ENCODE results near the gene DYNLT1. TPM values are rescaled to one million over a fixed set of nuclear protein-coding genes. Genes with fewer than 3 reads are reported as not detected.
A peak's percentile ranks its signal among the peaks of the same experiment; 100 is the strongest.
"Not testable (repeated sequence)": the region's sequence is repeated elsewhere in the genome, so short reads cannot be mapped to it uniquely, and the experiment has no call there.

DYNLT1 gene
- total RNA-seq, 1 experiment from 2014 or later = 147 TPM

DNA sequence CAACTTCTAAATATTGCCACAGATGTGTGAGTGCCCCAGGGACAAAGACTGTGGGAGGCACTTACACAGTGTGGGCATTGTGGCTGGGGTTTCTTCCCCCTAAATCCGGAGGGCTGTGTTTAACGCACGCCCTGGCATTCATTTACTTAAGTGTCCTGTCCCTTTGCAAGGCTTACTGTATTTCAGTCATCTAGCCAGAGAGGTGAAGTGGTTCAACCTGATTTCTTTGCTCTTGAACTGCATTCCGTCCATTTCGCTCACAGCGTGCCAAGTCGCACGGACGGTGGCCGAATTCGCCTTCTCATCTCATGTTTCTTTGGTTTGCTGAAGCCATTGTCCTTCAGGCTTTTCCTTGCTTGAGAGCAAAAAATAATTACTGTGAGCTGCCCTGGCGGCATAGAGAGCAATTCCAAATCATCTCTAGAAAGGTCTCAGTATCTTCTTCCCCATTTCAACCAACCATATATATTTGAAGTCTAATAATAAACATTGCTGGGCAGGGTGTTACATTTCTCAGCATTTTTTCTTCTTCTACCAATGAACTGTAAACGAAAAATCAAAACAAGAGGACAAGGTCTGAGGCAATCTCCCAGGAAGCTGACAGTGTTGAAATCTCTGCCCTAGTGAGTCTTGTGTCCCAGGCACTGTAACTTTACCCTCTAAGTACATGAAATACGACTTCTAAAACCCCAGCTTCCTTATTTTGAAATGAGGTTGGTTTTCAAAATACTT lies 22.3 kb upstream of the DYNLT1 start:
- no peak for DNase-seq (ENCODE audit: low read depth)
- in situ Hi-C loops (cut with HindIII; ENCODE audit: low pct_unique_long_range_greater_than_20kb, low sequenced_read_pairs) = no loop called here

GRCh38 chr6:158665332-158665731 lies 20.8 kb upstream of the DYNLT1 start:
- in situ Hi-C loops (cut with HindIII; ENCODE audit: low pct_unique_long_range_greater_than_20kb, low sequenced_read_pairs) = no loop called here

DNA sequence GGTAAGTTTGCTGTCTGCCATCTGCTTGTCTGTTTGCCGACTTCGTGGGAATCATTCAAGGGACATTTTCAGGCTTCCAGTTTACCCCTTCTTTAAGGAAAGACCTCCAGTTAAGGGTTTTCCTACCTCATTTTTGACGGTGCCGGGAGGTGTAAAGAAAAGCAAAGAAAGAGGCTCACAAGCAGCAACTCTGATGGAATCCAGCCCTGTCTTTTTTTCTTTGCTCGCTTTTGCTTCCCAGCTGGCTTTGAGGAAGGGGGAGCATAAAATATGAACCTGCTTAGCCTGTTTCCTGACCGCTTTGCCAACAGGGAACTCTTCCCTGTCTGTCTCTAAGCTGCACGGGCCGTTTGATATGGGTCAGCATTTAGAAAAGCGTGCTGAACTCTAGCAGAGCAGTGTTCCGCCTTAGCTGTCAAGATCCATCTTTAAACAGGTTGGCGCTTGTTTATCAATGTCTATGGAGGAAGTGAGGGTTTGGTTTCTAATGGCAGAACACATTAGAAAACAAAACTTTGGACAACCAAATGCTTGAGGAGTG lies 19.2 kb upstream of the DYNLT1 start:
- DNase-seq (ENCODE audit: low read depth) = no peak
- in situ Hi-C loops (cut with HindIII; ENCODE audit: low pct_unique_long_range_greater_than_20kb, low sequenced_read_pairs) = no loop called here

More at GRCh38 chr6:158665332-158665731, 20.8 kb upstream of the DYNLT1 start:
- no peak for DNase-seq (ENCODE audit: low read depth)

DNA sequence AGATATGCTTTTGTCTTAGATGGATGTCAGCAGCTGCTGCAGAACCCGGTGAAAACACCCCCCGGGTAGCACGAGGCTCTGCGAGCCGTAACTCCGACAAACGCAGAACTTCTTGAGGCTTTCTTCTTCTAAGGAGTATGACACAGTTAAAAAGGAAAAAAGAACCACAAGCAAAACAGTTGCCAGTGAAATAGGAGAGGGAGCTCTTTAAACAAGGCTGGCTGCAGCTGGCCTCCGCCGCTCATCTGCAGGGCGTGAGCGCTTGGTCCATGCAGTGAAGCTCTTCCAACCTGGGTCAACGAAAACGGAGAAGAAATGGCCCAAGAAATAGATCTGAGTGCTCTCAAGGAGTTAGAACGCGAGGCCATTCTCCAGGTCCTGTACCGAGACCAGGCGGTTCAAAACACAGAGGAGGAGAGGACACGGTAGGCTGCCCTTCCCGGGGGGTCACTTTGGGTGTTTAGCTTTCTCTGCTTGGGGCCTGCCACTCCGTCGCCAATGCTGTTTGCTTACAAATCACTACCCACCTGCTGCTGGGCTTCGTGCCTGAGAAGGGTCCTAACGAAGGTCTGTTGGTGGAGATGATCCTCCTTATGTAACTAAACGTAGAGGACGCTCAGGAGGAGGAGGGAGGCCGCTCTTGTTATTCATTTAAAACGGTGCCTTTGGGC lies 18.5 kb upstream of the DYNLT1 start:
- DNase-seq (ENCODE audit: low read depth) = no peak
- in situ Hi-C loops (cut with HindIII; ENCODE audit: low pct_unique_long_range_greater_than_20kb, low sequenced_read_pairs) = no loop called here

DNA sequence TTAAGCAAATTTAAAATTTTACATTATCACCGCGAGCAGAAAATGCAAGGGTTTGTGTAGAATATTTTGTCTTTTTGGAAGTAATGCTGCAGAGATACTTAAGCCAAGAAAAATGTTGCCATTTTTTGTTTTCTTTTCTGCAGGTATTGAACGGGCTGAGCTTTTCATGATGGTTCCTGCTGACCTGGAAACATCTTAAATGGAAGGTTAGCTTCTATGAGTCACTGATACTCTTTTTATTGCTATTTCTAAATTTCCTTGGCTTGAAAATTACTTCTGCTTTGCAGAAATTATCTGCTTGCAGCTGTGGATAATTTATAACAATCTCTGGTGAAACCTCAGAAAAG lies 18.0 kb upstream of the DYNLT1 start:
- in situ Hi-C loops (cut with HindIII; ENCODE audit: low pct_unique_long_range_greater_than_20kb, low sequenced_read_pairs) = no loop called here
- DNase-seq (ENCODE audit: low read depth) = no peak

- in situ Hi-C loops (cut with HindIII; ENCODE audit: low pct_unique_long_range_greater_than_20kb, low sequenced_read_pairs) = no loop called here
- DNase-seq (ENCODE audit: low read depth) = no peak
These were observed 16.7 kb upstream of the DYNLT1 start for GRCh38 chr6:158661156-158661685.

DNA sequence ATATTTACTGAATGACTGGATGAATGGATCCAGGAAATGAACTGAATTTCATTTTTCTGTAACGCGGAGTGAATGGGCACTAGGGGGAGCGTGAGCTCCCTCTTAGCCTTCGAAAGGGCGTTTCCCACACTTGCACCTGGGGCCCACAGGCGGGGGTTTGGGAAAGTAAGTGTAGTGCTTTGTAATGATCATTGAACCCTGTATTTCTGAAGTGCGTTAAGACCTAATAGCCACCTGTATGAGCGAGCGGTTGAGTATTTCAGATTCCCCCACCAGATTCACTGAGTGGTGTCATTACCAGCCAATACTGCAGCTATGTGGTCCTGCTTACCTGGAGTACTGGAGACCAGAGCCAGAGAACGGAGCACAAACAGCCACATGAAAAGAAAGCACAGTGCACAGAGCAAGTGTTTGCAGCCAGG lies 15.8 kb upstream of the DYNLT1 start:
- DNase-seq (ENCODE audit: low read depth) = no peak
- in situ Hi-C loops (cut with HindIII; ENCODE audit: low pct_unique_long_range_greater_than_20kb, low sequenced_read_pairs) = no loop called here

DNA sequence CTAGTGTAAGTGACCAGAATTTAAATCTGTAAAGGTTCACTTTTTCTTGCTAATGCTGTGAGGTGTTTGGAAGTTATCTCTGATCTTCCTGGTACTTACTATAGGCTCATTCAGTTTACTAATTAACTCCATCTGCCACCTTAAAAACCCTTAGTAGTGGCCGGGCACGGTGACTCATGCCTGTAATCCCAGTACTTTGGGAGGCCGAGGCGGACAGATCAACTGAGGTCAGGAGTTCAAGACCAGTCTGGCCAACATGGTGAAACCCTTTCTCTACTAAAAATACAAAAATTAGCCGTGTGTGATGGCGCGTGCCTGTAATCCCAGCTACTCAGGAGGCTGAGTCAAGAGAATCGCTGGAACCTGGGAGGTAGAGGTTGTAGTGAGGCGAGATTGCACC lies 12.4 kb upstream of the DYNLT1 start:
- DNase-seq (ENCODE audit: low read depth) = peak; percentile 88
- in situ Hi-C loops (cut with HindIII; ENCODE audit: low pct_unique_long_range_greater_than_20kb, low sequenced_read_pairs) = not testable (repeated sequence)

DNA sequence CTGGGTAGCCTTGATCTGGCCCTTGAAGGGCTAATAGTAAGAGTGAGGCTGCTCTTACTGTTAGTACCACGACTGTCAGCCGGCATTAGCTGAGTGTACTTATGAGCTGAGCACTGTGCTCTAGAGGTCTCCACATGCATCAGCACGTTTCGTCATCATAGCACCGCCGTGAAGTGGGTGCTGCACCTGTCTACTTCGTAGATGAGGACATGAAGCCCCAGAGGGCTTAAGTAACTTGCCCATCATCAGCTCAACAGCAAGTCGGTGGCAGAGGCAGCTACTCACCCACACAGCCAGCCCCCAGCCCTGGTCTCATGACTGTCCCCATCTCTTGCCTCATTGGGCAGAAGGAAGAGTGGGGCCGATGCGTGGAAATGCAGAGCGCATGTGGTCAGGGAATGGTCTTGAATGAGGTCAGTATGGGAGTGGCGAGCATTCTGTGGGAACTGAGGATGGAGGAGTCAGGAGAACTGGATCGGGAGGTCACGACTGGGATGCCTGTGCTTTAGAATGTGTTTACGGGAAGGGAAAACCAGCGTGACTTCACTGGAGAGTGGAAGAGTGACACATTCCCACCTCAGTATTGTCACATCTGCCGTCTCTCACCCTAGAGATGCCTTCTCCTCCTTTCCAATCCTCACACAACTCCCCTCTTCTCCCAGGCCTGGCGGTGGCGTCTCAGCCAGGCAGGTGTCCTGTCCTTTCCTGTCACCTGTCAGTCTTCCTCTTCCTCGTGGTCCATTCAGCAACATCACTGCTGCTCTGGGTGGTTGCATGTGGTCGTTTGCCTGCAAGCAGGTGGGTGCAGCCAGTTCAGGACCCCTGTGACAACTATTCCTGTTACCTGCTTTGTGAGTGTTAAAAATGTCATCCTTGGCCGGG lies 11.3 kb upstream of the DYNLT1 start:
- in situ Hi-C loops (cut with HindIII; ENCODE audit: low pct_unique_long_range_greater_than_20kb, low sequenced_read_pairs) = no loop called here
- no peak for DNase-seq (ENCODE audit: low read depth)

GRCh38 chr6:158654960-158655489 lies 10.5 kb upstream of the DYNLT1 start:
- in situ Hi-C loops (cut with HindIII; ENCODE audit: low pct_unique_long_range_greater_than_20kb, low sequenced_read_pairs) = no loop called here
- no peak for DNase-seq (ENCODE audit: low read depth)

GRCh38 chr6:158654498-158654897 lies 10.0 kb upstream of the DYNLT1 start:
- in situ Hi-C loops (cut with HindIII; ENCODE audit: low pct_unique_long_range_greater_than_20kb, low sequenced_read_pairs) = no loop called here
- peak; percentile 64 for DNase-seq (ENCODE audit: low read depth)

DNA sequence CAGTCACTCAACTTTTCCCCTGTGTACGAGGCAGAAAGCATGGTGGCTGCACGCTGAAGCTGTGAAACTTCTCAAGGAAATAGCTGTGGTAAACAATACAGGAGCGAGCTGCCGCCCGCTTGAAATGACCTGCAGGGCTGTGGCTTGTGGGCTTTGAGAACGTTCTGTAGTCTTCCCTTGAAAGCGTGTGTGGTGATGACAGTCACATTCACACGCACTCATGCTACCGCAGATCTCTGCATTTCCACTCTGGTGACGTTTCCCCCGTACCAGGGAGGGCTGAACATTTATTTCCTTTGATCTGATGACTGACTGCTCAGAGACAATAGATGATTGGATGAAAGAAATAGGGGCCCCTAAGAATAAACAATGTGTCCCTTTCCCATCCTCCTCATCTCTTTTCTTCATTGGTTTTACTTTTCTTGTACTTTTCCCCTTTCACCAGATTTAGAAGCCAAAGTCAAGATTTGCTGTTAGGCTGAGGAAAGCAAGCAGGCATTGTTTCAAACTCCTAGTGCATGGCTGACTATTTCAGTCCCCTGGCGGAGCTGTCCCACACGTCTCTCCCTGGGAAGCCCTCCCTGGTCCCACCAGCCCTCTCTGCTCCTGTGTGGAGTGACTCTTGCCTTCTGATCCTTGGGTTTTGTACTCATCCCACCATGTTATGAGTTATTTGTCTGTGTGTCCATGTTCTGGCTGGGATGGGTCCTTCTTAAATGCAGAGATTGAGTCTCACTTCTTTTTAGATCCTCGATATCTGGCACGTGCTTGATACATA lies 9.2 kb upstream of the DYNLT1 start:
- in situ Hi-C loops (cut with HindIII; ENCODE audit: low pct_unique_long_range_greater_than_20kb, low sequenced_read_pairs) = no loop called here
- no peak for DNase-seq (ENCODE audit: low read depth)

GRCh38 chr6:158651981-158652737 lies 7.6 kb upstream of the DYNLT1 start:
- in situ Hi-C loops (cut with HindIII; ENCODE audit: low pct_unique_long_range_greater_than_20kb, low sequenced_read_pairs); DNase-seq (ENCODE audit: low read depth): not testable (repeated sequence)

- DNase-seq (ENCODE audit: low read depth) = peak; percentile 93
- in situ Hi-C loops (cut with HindIII; ENCODE audit: low pct_unique_long_range_greater_than_20kb, low sequenced_read_pairs) = no loop called here
These were observed 5.0 kb upstream of the DYNLT1 start, which contains the start of gene SYTL3 for GRCh38 chr6:158649289-158650143. Gene SYTL3 (plus strand): TSS chr6:158650054. CDS start chr6:158663269, 13,215 bp downstream.

DNA sequence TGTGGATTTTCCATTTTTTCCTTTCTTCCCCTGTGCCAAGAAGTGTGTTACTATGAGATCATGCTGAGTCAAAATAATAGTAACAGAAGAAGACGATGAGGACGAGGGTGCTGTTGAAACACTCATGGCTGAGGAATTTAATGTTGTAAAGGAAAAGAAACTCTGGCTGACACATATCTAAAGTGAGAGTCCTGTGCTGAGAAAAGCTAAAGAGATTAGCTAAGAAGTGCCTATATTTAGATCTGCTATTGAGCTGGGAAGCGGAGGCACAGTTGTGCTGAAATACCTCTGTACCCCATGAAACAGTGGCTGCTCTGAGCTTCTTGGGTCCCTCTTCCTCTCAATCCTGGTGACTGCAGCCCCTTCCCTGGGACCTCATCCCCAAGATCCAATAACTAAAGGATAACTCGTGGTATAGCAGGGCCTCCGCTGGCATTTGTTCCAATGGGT lies 4.2 kb upstream of the DYNLT1 start:
- in situ Hi-C loops (cut with HindIII; ENCODE audit: low pct_unique_long_range_greater_than_20kb, low sequenced_read_pairs) = no loop called here

DNA sequence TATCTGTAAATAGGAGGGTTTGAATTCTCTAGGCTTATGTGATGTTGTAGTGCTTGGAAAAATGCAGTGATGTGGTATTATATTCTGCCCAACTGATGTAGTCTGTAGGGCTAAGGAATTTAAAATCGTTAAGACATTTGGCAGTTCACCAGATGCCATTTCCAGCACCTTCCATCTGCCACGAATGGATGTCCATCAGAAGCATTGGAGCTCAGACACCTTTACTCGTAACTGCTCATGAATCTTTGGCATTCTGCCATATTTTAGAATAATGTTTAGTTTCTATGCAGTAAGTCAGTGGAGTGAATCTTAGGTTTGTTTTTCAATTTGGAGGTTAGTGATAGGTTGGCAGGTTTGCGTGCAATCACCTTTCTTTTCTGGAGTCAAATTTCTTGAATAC lies 3.0 kb upstream of the DYNLT1 start:
- DNase-seq (ENCODE audit: low read depth) = peak; percentile 85
- in situ Hi-C loops (cut with HindIII; ENCODE audit: low pct_unique_long_range_greater_than_20kb, low sequenced_read_pairs) = no loop called here

More for the DNA sequence above, 4.2 kb upstream of the DYNLT1 start:
- peak; percentile 58 for DNase-seq (ENCODE audit: low read depth)

All from Caki2 (cell line).